SK-N-MC (cell line): ENCODE measurements around the gene CYB561D2.
"Not testable (repeated sequence)": the region's sequence is repeated elsewhere in the genome, so short reads cannot be mapped to it uniquely, and the experiment has no call there.

Experiments used
- DNase-seq: peaks from one replicate; pipeline ENCODE4 v3.0.0-alpha.2; 2011; ENCODE audit warnings: low read depth, low spot score
- H3K27ac ChIP-seq: fragments of 200-600 bp; sonication (generic); 2 replicates; pipeline ENCODE4 v1.5.1; 2016; ENCODE audit warnings: mixed run types
- H3K36me3 ChIP-seq: fragments of 200-600 bp; sonication (generic); 2 replicates; pipeline ENCODE4 v1.6.1; 2017; ENCODE audit warnings: antibody characterized with exemption, low read length, mixed read lengths; ENCODE audit not compliant: insufficient read depth
- H3K4me3 ChIP-seq: fragments of 200-600 bp; sonication (generic); 2 replicates; pipeline ENCODE4 v1.5.1; 2016
- H3K9ac ChIP-seq: fragments of 200-600 bp; sonication (generic); 2 replicates; pipeline ENCODE4 v1.8.0; 2017; ENCODE audit warnings: mixed run types, mixed read lengths; ENCODE audit not compliant: insufficient read length
- H3K9me3 ChIP-seq: fragments of 200-600 bp; sonication (generic); 2 replicates; pipeline ENCODE4 v1.6.1; 2017; ENCODE audit warnings: low read depth, mild to moderate bottlenecking, antibody characterized with exemption, low read length, moderate library complexity, mixed read lengths
- EZH2 ChIP-seq: fragments of 200-600 bp; sonication (generic); IDR thresholded peaks from one replicate; pipeline ENCODE4 v1.6.1; 2017; ENCODE audit warnings: antibody characterized with exemption
- FOXP2 ChIP-seq: optimal IDR thresholded peaks from 2 replicates; pipeline ENCODE3; 2011; ENCODE audit warnings: mild to moderate bottlenecking, moderate library complexity; ENCODE audit not compliant: insufficient read depth; ENCODE audit errors: extremely low read length, control extremely low read depth
- POLR2AphosphoS5 ChIP-seq: IDR thresholded peaks from 2 replicates; pipeline ENCODE4 v1.6.1; 2012; ENCODE audit warnings: mild to moderate bottlenecking, low read depth, low read length, borderline replicate concordance

The CYB561D2 gene

GRCh38 chr3:50350527-50351322 lies at the start of gene CYB561D2, which contains the start of gene NPRL2:
Gene CYB561D2 (plus strand): TSS chr3:50350862. CDS start chr3:50351434, 572 bp downstream.
Gene NPRL2 (minus strand): TSS chr3:50350775. CDS start chr3:50350652, 123 bp downstream.
- Histone ChIP-seq H3K9me3 (no peaks in the 10 kb centered on the region), H3K9ac (peak within 1 kb of the TSS; percentile 81), H3K36me3 (no peaks in the 10 kb centered on the region; the same call in 1 of the 2 replicates), H3K27ac (peak within 1 kb of the TSS; percentile 89), H3K4me3 (peak within 1 kb of the TSS; percentile 90)
- TF ChIP-seq EZH2, result no peak
- peak; percentile 88 for TF ChIP-seq POLR2AphosphoS5
- DNase-seq, result peak; percentile 48

- TF ChIP-seq POLR2AphosphoS5 (no peak), EZH2 (no peak), FOXP2 (no peak)
- Histone ChIP-seq H3K9me3 (no peaks in the 10 kb centered on the region), H3K4me3 (no peak overlapping the region), H3K27ac (no peak overlapping the region), H3K36me3 (no peaks in the 10 kb centered on the region), H3K9ac (no peak overlapping the region)
- DNase-seq, result no peak
Observed at GRCh38 chr3:50302095-50303012, 48.3 kb upstream of the CYB561D2 start.

GRCh38 chr3:50303013-50303815 lies 47.4 kb upstream of the CYB561D2 start, which contains the start of gene HYAL1:
Gene HYAL1 (minus strand): TSS chr3:50303574. CDS start chr3:50302956, 618 bp downstream.
- H3K9ac ChIP-seq, result no peak within 1 kb of the TSS
- H3K27ac ChIP-seq, result no peak within 1 kb of the TSS
- H3K9me3 ChIP-seq, result no peaks in the 10 kb centered on the region
- no peak for TF ChIP-seq POLR2AphosphoS5
- TF ChIP-seq FOXP2, result no peak
- no peak for TF ChIP-seq EZH2
- H3K4me3 ChIP-seq, result no peak within 1 kb of the TSS
- H3K36me3 ChIP-seq, result no peaks in the 10 kb centered on the region
- no peak for DNase-seq

- H3K9me3 ChIP-seq, result no peaks in the 10 kb centered on the region
- no peak overlapping the region for H3K9ac ChIP-seq
- no peak overlapping the region for H3K27ac ChIP-seq
- TF ChIP-seq POLR2AphosphoS5 (no peak), FOXP2 (no peak), EZH2 (no peak)
- no peak overlapping the region for H3K4me3 ChIP-seq
- H3K36me3 ChIP-seq, result no peaks in the 10 kb centered on the region
- no peak for DNase-seq
Observed at GRCh38 chr3:50304601-50305000, 46.1 kb upstream of the CYB561D2 start.

GRCh38 chr3:50312041-50312440 lies 38.6 kb upstream of the CYB561D2 start:
- not testable (repeated sequence) for H3K9ac ChIP-seq, DNase-seq, H3K36me3 ChIP-seq, H3K4me3 ChIP-seq, H3K9me3 ChIP-seq, H3K27ac ChIP-seq

- Histone ChIP-seq H3K9ac (no peak overlapping the region), H3K9me3 (no peaks in the 10 kb centered on the region), H3K36me3 (peaks cover 12% of the 10 kb centered on the region; the same call in 1 of the 2 replicates), H3K27ac (no peak overlapping the region), H3K4me3 (no peak overlapping the region)
- TF ChIP-seq FOXP2 (no peak), POLR2AphosphoS5 (no peak), EZH2 (no peak)
- no peak for DNase-seq
Observed at GRCh38 chr3:50314342-50314741, 36.3 kb upstream of the CYB561D2 start.

- Histone ChIP-seq H3K9me3 (no peaks in the 10 kb centered on the region), H3K4me3 (no peak overlapping the region), H3K27ac (no peak overlapping the region), H3K36me3 (peaks cover 15% of the 10 kb centered on the region; the same call in 1 of the 2 replicates), H3K9ac (no peak overlapping the region)
- DNase-seq, result no peak
- TF ChIP-seq POLR2AphosphoS5 (no peak), FOXP2 (no peak), EZH2 (no peak)
Observed at GRCh38 chr3:50314816-50315215, 35.8 kb upstream of the CYB561D2 start.
